G401 (cell line): ENCODE data around the gene NRG2. TPM values are rescaled to one million over a fixed set of nuclear protein-coding genes. Genes with fewer than 3 reads are reported as not detected.
A peak's percentile ranks its signal among the peaks of the same experiment; 100 is the strongest.

Experiments used
- DNase-seq: peaks from one replicate; pipeline ENCODE4 v3.0.0-alpha.2; 2015; ENCODE audit warnings: low spot score
- in situ Hi-C: cut with HindIII; loops from 2 replicates; pipeline ENCODE4 v1.10.0; 2016; ENCODE audit warnings: low sequenced_read_pairs, mixed read lengths
- total RNA-seq: library from RNA; depleted of rRNA; stranded (reverse); fragments of >200 nt; shearing (Covaris generic); gene quantifications from 2 replicates; pipeline ENCODE4 v1.2.3, GENCODE V29; 2014

The NRG2 gene
- total RNA-seq, 1 experiment from 2014 or later, result 1.5 TPM

DNA sequence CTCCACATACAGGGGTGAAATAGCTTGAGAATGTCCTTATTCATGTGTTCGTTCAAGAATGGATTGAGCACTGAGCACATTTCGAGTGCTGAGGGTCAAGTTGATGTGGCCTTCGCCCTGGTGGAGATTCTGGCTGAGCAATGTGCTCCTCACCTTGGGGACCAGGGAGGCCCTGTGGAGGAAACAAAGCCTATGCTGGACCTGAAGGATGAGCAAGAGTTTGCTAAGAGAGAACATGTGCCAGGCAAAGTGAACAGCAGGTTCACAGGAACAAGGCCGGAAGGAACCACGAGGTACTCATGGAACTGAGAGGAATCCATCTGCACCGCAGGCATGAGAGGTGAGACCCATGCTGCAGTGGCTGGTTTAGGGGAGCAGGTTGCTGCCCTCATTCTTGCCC is 145.1 kb downstream of the NRG2 start:
- DNase-seq, result no peak
- in situ Hi-C loops, result no loop called here

DNA sequence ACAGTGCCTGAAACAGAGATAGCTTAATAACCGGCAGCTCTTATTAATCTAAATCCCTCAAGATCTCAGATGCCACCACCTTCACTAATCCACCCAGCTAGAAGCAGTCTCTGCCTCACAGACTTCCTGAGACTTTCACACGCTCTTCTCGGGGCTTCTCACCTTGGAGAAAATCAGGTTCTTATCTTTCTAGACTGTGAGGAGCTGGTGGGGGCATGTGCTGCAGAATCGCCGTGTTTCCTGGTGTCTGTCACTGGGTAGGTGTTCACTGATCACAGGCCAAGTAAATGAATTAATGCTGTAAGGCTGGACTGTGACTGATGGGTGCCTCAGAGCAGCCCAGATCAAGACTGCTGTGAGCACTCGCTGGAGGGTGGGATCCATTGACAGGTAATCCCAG is 145.8 kb downstream of the NRG2 start:
- in situ Hi-C loops, result no loop called here
- no peak for DNase-seq

DNA sequence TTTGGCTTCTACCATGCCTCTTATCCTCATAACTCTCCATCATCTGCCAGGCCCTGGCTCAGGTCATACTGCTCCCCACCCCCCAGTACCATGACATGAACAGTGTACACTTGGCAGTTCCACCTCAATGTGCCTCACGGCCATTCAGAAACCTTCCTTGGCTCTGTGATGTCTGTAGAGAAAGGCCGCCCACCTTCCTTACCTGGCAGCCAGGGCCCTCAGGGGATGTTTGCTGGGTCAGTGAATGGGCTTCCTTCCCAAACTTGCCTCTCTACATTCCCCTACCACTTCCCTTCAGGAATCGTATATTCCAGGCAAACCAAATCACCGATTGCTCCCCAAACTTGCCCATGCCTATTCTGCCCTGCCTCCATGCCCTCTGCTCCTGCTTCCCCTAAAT is 146.4 kb downstream of the NRG2 start:
- in situ Hi-C loops, result no loop called here
- peak; percentile 15 for DNase-seq

DNA sequence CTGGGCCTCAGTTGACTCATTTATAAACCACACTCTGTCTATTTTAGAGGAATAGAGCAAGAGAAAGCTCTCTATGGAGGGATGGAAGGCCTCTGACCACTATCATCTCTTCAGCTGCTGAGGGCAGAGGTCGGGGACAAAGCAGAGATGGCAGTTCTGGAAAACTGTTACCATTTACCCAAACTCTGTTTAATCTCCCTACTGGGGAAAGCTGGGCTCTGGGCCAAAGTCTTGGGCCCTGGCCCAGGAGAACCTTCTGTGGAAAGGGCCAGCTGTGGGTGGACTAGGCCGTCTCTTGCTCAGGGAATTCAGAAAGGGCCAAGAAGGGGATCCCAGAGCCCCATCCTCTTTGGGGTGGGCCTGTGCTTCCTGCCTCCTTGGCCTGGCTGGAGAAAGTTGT is 147.5 kb downstream of the NRG2 start:
- in situ Hi-C loops, result no loop called here
- peak; percentile 60 for DNase-seq

DNA sequence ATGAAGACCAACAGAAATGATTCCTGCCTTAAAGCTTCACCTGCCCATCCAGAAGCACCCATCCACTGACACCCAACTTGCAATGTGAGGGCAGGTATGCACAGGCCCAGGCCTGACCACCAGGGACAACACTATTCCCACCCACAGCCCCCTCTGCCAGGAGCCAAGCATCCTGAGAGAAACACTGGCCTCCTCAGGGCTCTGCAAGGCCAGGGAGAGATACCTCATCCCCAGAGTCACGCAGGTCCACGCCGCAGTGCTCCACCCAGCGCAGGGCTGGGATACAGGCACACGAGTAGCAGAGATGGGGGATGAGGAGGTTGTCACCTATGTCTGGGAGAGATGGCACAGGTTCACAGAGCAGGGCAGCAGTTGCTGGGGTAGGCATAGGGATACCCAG is 148.1 kb downstream of the NRG2 start:
- DNase-seq, result no peak
- in situ Hi-C loops, result no loop called here

DNA sequence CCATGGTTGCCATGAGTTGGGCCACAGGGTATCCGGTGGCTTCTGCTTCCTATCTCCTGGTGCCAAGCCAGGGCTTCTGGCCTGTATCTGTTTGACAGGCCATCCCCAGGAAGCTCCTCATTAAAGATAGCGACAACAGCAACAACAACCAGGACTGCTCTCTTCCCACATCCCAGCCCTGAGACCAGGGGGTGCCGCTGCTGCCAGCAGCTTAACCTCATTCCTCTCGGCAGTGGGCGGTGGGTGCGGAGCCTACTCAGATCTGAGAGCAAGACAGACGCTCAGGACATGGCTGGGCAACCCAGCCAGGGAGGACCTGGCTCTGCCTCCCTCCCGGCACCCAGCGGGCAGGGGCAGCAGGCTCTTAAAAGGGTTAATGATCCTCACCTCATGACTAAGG is 149.2 kb downstream of the NRG2 start:
- DNase-seq, result no peak
- in situ Hi-C loops, result no loop called here

DNA sequence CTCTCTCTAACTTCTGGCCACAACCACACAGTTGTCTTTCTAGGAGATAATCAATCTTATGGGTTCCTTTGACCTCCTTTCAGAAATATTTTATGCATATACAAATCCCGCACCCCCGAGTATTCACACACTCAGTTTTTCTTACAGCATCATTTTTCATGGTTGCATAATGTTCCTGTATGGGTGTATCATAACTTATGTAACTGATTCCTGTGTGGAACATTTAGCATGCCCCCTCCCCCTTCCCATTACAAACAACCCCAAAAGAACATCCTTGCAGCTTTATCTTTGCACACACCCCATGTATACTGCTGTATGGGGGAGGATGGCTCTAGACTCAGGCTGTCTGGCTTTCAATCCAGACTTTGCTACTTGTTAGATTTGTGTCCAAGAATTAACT is 153.7 kb downstream of the NRG2 start:
- in situ Hi-C loops, result no loop called here
- no peak for DNase-seq

DNA sequence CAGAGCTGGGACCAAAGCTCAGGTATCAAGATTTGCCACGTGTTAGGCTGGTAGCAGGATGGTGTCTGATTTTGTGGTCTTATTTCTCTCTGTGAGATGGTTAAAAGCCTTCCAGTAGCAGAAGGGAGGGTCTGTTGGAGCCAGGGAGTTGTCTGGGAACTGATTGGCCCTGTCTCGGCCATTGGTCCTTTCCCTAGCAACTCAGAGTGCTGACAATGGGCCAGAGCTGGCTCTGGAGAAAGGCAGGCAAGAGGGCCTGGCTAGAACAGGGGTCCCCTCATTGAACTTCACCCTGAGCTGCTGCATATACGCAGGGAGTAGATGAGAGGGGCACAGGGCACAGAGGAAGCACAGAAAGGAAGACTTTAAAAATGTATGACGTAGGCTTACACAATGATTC is 154.7 kb downstream of the NRG2 start:
- DNase-seq, result no peak
- in situ Hi-C loops, result no loop called here

DNA sequence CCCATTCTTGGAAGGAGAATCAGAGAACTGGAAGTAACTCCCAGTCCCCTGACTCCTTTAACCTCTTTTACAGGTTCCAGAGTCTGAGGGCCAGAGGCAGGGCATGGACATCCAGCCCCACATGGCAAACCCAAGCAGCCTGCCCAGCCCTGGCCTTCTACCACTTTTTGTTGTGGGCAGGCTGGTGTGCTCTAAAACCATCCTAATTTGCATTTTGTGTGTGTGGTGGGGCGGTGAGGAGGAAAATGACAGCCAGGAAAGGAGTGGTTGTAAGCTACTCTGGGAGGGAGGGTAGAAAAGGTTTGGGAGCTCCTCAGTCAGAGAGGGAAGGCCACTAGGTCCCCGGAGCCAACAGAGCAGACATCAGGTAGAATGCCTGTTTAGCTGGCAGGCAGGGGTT is 156.9 kb downstream of the NRG2 start:
- in situ Hi-C loops, result no loop called here
- DNase-seq, result no peak

DNA sequence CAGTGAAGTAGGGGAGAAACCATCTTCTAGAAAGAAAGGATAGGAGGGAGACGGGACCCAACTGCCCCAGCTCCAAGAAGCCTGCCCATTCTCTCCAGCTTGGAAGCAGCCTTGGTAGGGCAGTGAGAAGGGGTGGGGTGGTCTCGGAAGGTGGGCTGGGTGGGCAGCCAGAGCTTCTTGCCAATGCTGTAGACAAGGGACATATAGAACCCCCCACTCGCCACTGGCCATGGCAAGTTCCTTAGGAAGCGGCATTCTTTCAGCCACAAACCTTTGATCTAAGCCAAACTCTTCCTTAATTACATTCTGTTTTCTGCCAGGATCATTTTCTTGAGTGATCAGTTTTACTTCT is 157.3 kb downstream of the NRG2 start:
- DNase-seq, result no peak
- in situ Hi-C loops, result no loop called here

DNA sequence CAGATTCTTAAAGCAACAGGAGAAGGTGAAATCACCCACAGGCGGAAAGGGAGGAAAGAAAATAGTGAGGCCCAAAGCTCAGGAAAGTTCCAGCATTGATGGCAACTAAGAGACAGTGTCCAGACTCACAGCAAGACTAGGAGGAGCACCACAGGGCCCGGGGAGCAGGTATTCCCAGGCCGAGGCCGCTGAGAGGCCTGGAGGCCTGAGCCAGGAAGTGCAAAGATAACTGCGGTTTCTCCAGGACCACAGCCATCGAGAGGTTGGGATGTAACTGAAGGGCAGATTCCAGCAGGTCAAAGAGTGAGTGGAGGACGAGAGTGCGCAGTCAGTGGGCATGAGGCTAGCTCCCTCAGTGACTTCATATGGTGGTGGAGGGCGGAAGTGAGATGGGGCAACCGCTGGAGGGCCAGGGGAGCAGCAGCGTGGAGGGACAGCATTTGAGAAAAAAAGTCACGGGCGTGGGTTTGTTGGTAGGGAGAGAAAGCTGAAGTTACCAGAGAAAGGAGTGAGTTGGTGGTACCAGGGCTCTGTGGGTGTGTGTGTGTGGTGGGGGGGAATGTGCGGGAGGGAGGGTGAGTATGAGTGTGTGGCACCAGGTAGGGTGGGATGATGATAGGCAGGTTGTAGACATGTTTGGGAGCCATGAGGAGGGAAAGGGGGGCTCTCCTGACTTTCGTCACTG is 157.8 kb downstream of the NRG2 start:
- in situ Hi-C loops, result no loop called here
- DNase-seq, result no peak

DNA sequence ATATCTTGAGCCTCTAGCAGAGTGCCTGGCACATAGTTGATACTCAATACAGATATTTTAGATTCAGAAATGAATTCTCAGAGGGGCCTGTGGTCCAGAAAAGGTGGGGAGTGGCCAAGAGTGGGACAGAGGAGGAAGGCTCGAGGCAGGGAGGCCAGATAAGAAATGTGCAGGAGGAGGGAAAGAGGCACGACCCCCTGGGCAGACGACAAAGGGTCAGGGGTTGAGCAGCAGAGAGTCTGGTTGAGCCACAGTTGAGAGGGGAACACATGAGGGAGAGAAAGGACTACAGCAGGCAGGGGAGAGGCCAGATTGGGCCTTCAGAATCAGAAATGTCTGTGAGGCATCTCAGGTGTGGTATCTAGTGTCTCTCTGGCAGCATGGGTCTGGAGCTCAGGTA is 158.4 kb downstream of the NRG2 start:
- in situ Hi-C loops, result no loop called here
- no peak for DNase-seq

DNA sequence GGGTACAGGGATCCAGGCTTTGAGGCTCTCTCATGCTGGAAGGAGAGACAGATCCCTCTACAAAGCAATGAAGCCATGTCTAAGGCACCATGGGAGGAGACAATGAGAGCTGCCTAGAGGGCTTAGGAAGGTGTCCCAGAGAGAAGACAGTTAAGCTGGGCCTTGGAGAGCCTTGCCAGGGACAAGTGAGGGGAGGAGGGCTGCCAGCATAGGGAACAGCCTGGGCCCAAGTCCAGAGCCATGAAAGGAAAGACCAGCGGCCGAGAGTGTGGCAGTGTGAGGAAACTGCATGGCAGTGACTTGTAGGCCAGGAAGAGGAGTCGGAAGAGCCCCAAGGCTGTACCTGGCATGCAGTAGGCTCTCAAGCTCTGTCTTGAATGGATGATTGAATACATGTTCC is 159.0 kb downstream of the NRG2 start:
- DNase-seq, result peak; percentile 53
- in situ Hi-C loops, result no loop called here

DNA sequence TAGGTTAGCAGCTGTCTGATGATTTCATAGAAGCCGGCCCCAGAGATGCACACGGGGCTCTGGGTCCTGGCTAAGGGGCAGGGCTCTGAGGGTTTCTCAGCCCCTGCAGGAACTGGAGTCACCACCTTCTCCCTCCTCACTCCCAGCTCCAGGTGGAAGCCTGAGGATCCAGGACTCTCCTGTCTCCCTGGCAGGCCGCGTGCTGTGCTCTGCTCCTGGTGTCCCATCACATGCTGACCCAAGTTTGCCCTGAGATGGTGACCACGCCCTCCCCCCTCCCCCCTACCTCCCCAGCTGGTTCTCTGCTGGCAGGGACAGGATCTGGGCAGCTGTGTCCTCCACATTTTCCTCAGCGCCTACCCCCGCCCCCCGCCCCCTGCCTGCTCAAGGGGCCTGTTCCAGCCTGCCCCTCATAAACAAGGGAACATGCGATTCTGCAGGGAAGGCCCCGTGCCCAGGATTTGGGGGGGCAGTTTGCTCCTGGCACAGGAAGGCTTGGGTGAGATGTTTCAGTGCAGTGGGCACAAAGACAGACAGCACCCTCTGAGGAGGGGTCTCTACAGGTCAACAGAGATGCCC is 160.0 kb downstream of the NRG2 start:
- no peak for DNase-seq
- in situ Hi-C loops, result no loop called here

DNA sequence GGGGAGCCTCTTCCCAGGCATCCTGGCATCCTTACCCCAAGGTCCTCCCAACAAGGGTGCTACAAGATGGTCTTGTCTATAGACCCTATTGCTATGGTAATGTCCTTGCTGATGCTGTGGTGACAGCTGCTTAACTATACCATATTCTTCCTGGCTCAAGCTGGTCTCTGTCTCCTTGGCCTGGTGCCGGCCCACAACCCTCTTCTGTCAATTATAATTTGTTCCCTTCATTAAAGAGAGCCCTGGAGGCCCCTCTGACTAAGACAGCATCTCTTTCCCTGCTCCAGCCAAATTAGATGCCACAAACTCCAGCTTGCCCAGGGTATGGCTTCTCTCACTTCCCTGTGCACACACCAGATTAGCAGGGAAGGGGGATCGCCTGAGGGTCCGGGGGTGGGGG is 160.8 kb downstream of the NRG2 start:
- in situ Hi-C loops, result no loop called here
- no peak for DNase-seq

DNA sequence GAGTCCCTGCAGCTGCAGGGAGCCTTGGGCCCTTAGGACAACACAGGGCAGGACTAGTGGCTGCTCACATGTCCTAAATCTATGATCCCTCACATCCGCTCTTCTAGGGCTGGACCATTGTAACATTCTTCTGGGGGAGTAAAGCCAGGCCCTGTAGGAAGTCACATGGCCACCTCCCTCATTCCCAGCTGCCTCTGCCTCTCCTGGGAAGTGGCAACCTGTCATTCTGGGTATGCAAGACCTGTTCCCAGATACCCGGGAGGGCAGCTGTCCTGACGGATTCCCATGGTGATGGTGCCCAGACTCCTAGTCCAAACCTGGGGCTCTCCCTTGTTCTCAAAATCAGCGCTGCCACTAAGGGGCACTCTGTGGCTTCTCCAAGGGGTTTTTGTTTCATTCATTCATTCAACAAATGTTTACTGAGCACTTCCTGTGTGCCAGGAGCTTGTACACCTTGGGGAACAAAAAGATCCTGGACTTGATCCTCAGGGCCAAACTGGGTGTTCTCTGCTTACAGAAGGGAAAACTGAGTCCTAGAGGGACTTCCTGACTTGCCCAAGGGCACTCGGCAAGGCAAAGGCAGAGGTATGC is 161.9 kb downstream of the NRG2 start:
- in situ Hi-C loops, result no loop called here
- DNase-seq, result peak; percentile 38

DNA sequence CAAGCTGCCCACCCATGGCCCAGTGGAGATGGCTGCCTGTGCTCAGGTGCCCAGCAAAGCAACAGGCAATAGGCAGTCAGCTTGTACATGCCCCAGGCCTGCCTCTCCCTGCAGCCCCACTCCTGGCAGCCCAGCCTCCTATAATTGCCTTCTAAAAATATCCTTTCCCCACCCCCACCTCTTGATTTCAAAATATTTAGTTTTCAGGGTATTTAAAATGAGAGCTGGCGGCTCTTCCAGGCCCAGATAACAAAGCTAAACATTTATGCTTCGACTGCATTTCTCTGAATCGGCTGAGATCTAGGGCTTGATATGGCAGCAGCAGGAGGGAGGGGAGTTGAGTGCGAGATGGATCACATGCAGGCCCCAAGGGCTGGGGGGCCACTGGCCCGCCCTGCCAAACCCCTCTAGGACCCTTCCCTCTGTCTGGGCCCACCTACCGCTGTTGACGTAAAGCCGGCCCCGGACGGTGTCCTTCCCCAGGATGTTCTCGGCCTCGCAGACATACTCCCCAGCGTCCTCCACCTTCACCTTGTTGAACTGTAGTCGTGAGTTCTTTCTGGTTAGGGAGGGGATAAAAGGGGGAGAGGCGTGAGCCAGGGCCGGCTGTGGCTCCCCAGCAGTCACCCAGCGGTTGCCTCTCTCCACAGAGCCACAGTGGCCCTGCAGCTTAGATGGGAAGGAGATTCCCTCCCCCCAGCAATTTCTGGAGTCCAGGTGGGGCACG is 162.5 kb downstream of the NRG2 start:
- DNase-seq, result no peak
- in situ Hi-C loops, result no loop called here

DNA sequence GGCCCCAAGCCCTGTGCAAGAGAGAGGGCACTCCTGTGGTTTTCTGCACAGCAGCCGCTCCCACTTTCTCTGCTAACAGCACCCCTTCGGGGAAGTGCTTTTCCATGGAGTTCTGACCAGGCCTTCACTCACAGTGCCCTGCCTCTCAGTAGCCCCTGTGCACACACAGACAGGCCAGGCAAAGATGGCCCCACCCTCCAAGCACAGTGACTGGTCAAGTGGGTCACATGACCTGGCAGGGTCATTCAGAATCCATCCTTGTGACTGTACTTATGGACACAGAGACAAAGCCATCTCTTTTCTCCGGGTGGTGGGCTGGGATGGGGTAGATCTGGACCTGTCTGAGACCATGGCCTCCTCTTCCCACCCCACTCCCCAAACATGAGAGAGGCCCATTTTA is 165.0 kb downstream of the NRG2 start:
- in situ Hi-C loops, result no loop called here
- no peak for DNase-seq

DNA sequence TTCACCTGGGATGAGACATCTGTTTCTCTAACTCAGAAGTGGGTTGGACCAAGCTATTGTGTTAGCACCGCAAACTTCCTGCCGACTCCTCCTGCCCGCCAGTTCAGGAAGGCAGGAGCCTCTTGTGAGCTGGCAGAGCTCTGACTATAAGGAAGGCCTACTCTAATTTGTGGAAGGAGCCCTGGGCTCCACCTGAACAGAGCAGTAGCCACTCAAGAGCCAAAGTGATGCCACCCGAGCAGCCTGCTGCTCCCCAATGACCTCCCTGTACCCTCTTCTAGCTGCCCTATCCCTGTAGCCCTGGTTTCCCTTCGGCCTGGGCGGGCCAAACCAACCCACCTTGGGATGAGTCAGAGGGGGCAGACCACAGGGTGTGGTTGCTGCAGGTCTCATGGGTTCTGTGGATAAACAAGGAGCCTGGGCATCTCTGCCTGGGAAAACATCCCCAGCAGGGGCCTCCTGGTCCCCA is 165.9 kb downstream of the NRG2 start:
- in situ Hi-C loops, result no loop called here
- DNase-seq, result no peak

DNA sequence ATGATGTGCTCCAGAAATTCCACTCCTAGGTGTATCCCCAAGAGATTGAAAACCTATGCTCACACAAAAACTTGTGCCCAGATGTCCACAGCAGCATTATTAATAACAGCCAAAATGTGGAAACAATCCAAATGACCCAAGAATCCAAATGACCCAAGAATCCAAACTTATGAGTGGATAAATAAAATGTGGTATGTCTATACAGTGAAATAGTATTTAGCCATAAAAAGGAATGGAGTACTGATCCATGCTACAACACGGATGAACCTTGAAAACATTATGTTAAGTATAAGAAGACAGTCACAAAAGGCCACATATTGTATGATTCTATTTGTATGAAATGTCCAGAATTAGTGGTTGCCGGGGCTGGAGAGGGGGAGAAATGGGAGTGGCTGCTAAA is 167.1 kb downstream of the NRG2 start:
- in situ Hi-C loops, result no loop called here
- DNase-seq, result no peak
